Kidney (tissue), 14 donors: ENCODE measurements around the gene ENDOG. TPM values are rescaled to one million over a fixed set of nuclear protein-coding genes. Genes with fewer than 3 reads are reported as not detected.

Source experiments
- DNase-seq, 5 donors: peaks; one replicate each; pipeline ENCODE4 v3.0.0-alpha.2; 2013 to 2020
- FAIRE-seq: peaks from 2 replicates; lab custom pipeline; 2012; peaks lifted over from hg19 to GRCh38; lab: Jason Lieb, UNC
- H3K27ac ChIP-seq, 2 donors: one replicate each; pipeline ENCODE4 v1.7.0; 2013; ENCODE audit warnings: low read depth in 2 of 2, low read length in 2 of 2, inconsistent platforms in 1 of 2
- H3K27me3 ChIP-seq: one replicate; pipeline ENCODE4 v1.7.1; 2013; ENCODE audit warnings: low read length, inconsistent platforms; ENCODE audit not compliant: control insufficient read depth, insufficient read depth
- H3K36me3 ChIP-seq, 3 donors: one replicate each; pipeline versions ENCODE4 v1.7.0 to v1.7.1; 2013; ENCODE audit warnings: low read length in 3 of 3, control low read depth in 1 of 3, inconsistent platforms in 1 of 3; ENCODE audit not compliant: insufficient read depth in 3 of 3, control insufficient read depth in 2 of 3
- H3K4me1 ChIP-seq, 3 donors: one replicate each; pipeline versions ENCODE4 v1.7.0 to v1.7.1; 2013; ENCODE audit warnings: low read length in 3 of 3, inconsistent platforms in 1 of 3, low read depth in 1 of 3; ENCODE audit not compliant: control insufficient read depth in 2 of 3, insufficient read depth in 2 of 3
- H3K4me3 ChIP-seq, 3 donors: one replicate each; pipeline versions ENCODE4 v1.7.0 to v1.8.1; 2013; ENCODE audit warnings: low read length in 3 of 3, control low read depth in 1 of 3, inconsistent platforms in 1 of 3
- H3K9ac ChIP-seq, 3 donors: one replicate each; pipeline versions ENCODE4 v1.7.0 to v1.7.1; 2013; ENCODE audit warnings: low read length in 3 of 3, control low read depth in 1 of 3, inconsistent platforms in 1 of 3
- H3K9me3 ChIP-seq, 3 donors: one replicate each; pipeline versions ENCODE4 v1.7.0 to v1.7.1; 2013; ENCODE audit warnings: low read length in 3 of 3, control low read depth in 1 of 3, inconsistent platforms in 1 of 3; ENCODE audit not compliant: control insufficient read depth in 2 of 3, insufficient read depth in 1 of 3
- CTCF ChIP-seq: IDR thresholded peaks from 3 replicates; pipeline ENCODE4 v1.5.1; 2012; ENCODE audit warnings: mild to moderate bottlenecking, moderate library complexity, borderline replicate concordance; ENCODE audit not compliant: insufficient read depth; ENCODE audit errors: extremely low read depth
- intact Hi-C: fragments of 100-400 bp; cut with DNase I; formaldehyde crosslinking; loops from one replicate; pipeline ENCODE4 v1.11.1; 2022
- polyA plus RNA-seq: library from polyadenylated mRNA; stranded (reverse); fragments of 350-450 nt; fragmentation: Illumina TruSeq; extraction: RNeasy Lipid Tissue Mini Kit (QIAGEN cat#74804); gene quantifications from one replicate; pipeline ENCODE4 v1.2.3, GENCODE V29; 2014; ENCODE audit warnings: low read depth, low replicate concordance; ENCODE audit not compliant: insufficient read depth
- total RNA-seq: library from RNA; stranded (reverse); fragmentation: NEBNext Ultra II Directional; extraction: Animal tissue kit (Norgen Biotek cat#: 25700); gene quantifications from one replicate; pipeline ENCODE4 v1.2.1, GENCODE V29; 2021
- donor health status: control.
- donor health status: control.
- donor health status: control.
- donor health status: control.
- donor health status: control.
- donor health status: DM: yes; HTN: yes; CAD: no.
- donor health status: Normal renal cell carcinoma (clear cell type).

Gene ENDOG
- total and polyA plus RNA-seq, 2 donors from 2014 or later, result 20.6 to 59.9 TPM

- no peak for FAIRE-seq
- Histone ChIP-seq H3K4me3 (no peak overlapping the region), H3K36me3 (peaks cover 0 to 4% (median 0%) of the 10 kb centered on the region in 3 donors), H3K9ac (no peak overlapping the region), H3K27me3 (no peaks in the 10 kb centered on the region), H3K27ac (no peak overlapping the region), H3K9me3 (no peaks in the 10 kb centered on the region), H3K4me1 (peaks cover 0 to 7% (median 3%) of the 10 kb centered on the region in 3 donors)
- no peak for TF ChIP-seq CTCF
- intact Hi-C loops, result no loop called here
- peak in 1 of 5 donors; percentile 46 for DNase-seq
Observed at GRCh38 chr9:128833696-128834095, 15.4 kb downstream of the ENDOG start.

- DNase-seq (peak in 2 of 5 donors; percentile 25 to 61), FAIRE-seq (no peak)
- no peak overlapping the region for H3K4me3 ChIP-seq
- no peak overlapping the region for H3K9ac ChIP-seq
- no peaks in the 10 kb centered on the region for H3K9me3 ChIP-seq
- no peak overlapping the region for H3K27ac ChIP-seq
- no peaks in the 10 kb centered on the region for H3K4me1 ChIP-seq
- TF ChIP-seq CTCF, result no peak
- peaks cover 0 to 4% (median 0%) of the 10 kb centered on the region in 3 donors for H3K36me3 ChIP-seq
- intact Hi-C loops, result no loop called here
- no peaks in the 10 kb centered on the region for H3K27me3 ChIP-seq
Observed at GRCh38 chr9:128835246-128836210, 17.2 kb downstream of the ENDOG start.

- peak in 2 of 5 donors; percentile 23 to 39 for DNase-seq
- H3K4me1 ChIP-seq, result no peaks in the 10 kb centered on the region
- TF ChIP-seq CTCF, result no peak
- no peak overlapping the region for H3K9ac ChIP-seq
- no peaks in the 10 kb centered on the region for H3K27me3 ChIP-seq
- FAIRE-seq, result no peak
- no peak overlapping the region for H3K27ac ChIP-seq
- H3K4me3 ChIP-seq, result no peak overlapping the region
- intact Hi-C loops, result no loop called here
- H3K36me3 ChIP-seq, result peaks cover 0 to 4% (median 0%) of the 10 kb centered on the region in 3 donors
- H3K9me3 ChIP-seq, result no peaks in the 10 kb centered on the region
Observed at GRCh38 chr9:128836509-128837145, 18.3 kb downstream of the ENDOG start.
